Measurements from ENCODE around the gene PLPPR3. TPM values are rescaled to one million over a fixed set of nuclear protein-coding genes. Genes with fewer than 3 reads are reported as not detected.
A peak's percentile ranks its signal among the peaks of the same experiment; 100 is the strongest.

PLPPR3 gene
- polyA plus RNA-seq, 1 of the 3 experiments (the other 2 are of a cell fraction): 1.6 TPM

DNA sequence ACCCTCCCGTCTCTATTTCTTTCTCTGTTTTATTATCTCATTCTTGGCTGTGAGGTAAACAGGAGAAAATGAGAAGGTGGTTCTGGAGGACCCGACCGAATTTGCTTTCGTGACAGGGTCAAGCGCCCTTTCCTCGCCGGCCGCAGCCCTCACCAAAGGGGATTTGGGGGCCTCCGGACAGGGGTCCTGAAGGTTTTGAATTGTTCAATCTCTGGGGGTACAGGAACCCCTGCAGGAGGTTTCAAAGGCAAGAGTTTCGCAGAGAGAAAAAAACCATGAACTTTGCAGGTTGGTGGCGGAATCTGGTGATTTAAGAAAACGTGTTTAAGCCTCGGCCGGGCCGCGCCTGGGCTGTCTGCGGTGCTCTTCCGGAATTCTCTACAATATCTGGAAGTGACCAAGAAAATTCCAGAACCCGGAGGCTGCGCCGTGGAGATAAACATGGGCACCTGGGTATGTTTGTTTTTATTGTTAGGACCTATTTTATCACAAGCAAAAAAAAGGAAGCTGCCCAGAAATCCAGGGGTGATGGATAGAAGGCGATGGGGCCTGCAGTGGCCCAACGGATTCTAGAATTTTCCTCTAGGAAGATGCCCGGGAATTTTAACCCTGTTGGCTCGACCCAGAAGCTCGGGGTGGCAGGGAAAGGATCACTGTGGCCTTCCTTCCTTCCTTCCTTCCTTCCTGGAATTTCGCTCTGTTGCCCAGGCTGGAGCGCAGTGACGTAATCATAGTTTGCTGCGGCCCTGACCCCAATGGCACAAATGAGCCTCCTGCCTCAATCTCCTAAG is 38.7 kb downstream of the PLPPR3 start:
- Histone ChIP-seq H3K79me2 (ENCODE audit: insufficient read depth) (no peaks in the 10 kb centered on the region), H3F3A (replicated peaks; ENCODE audit: insufficient read depth) (no peaks in the 10 kb centered on the region), H3K9me3 (no peaks in the 10 kb centered on the region), H3K4me1 (ENCODE audit: control insufficient read depth in 1 of 2, insufficient read depth in 2 of 2, low read depth in 1 of 2, low read length in 1 of 2) (peaks cover 0 to 6% of the 10 kb centered on the region in 2 experiments; a peak in 1 of 4 replicates), H2AFZ (ENCODE audit: low read depth) (no peak overlapping the region), H4K20me1 (ENCODE audit: insufficient read depth) (no peaks in the 10 kb centered on the region), H3K4me3 (ENCODE audit: low read depth in 2 of 2, low read length in 1 of 2) (no peak overlapping the region), H3K4me2 (0 out of 2 replicates have a peak overlapping the region, but pooled peaks have one; percentile 34), H3K36me3 (replicated peaks in 1 of 2; ENCODE audit: control insufficient read depth in 1 of 2, insufficient read depth in 2 of 2, low read length in 1 of 2) (no peaks in the 10 kb centered on the region), H3K9ac (no peak overlapping the region), H3K27ac (ENCODE audit: low read depth in 2 of 2, low read length in 1 of 2) (no peak overlapping the region), H3K9me2 (no peaks in the 10 kb centered on the region), H3K27me3 (ENCODE audit: insufficient read depth) (no peaks in the 10 kb centered on the region)
- ChIA-PET CTCF (interaction anchor here (1.2 to 1.3 kb wide), 2 partner anchors 67 to 73 kb away, joined by 3 to 4 read pairs; no protein-coding TSS in a partner anchor), POLR2A (no interaction called here)
- WGBS (ENCODE audit: low lambda C conversion rate): 75% methylated on average over 30 of the region's 30 CpGs
- TF ChIP-seq SIN3A (IDR thresholded peaks at IDR 0.05; ENCODE audit: borderline replicate concordance, low read depth, low read length) (no peak), YY1 (IDR thresholded peaks at IDR 0.05; ENCODE audit: low read depth) (no peak), SMC3 (IDR thresholded peaks at IDR 0.05; ENCODE audit: low read depth, low read length) (no peak), TCF12 (IDR thresholded peaks at IDR 0.05) (no peak), ELF1 (IDR thresholded peaks at IDR 0.05) (no peak), NFIC (IDR thresholded peaks at IDR 0.05; ENCODE audit: borderline replicate concordance) (no peak), IRF3 (IDR thresholded peaks at IDR 0.05; ENCODE audit: low read depth, low read length) (no peak), EZH2phosphoT487 (IDR thresholded peaks at IDR 0.05; ENCODE audit: borderline replicate concordance, low read depth) (no peak), FOSL2 (IDR thresholded peaks at IDR 0.05; ENCODE audit: borderline replicate concordance, low read depth) (no peak), CHD2 (IDR thresholded peaks at IDR 0.05; ENCODE audit: low read length, partially characterized antibody) (no peak), FOXJ3 (CRISPR knock-in tag; IDR thresholded peaks at IDR 0.05) (no peak), TAF1 (IDR thresholded peaks at IDR 0.05; ENCODE audit: borderline replicate concordance, low read depth, low read length) (no peak), NRF1 (IDR thresholded peaks at IDR 0.05; ENCODE audit: low read depth, low read length) (no peak)
- no peak for DNase-seq

DNA sequence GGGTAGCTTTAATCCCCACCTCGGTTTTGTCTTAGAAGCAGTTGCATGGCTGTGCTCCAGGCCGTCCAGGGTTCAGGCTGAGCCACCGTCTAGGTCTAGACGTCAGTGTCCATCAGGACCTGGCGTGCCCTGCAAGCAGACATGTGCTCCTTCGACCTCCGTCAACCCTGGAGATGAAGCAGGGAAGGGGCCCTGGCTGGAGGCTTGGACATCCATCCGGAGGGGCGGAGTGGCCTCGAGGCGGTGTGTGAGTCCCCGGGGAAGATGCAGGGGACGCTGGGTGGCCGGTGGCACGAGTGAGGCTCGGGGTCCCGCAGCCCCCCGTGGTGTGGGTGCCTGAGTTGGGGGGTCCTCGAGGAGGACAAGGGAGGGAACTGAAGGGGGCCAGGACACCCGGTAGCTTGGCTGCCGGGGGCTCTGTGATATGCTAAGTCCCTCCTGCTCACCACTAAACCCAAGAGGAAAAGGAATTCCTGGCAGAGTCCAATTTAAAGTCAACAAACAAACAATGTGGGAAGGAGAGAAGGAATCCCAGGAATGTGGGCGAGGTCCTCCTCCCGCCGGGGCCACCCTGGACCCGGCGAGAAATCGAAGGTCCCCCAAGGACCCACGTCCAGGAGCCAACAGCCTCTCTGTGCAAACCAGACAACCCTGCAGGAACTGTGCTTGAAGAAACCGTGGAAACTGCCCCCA is 39.4 kb downstream of the PLPPR3 start:
- CTCF ChIA-PET: interaction anchor here (0.6 to 1.0 kb wide), 2 partner anchors 48 to 136 kb away, joined by 3 to 4 read pairs; no protein-coding TSS in a partner anchor
- 59% methylated on average over 27 of the region's 29 CpGs for WGBS (ENCODE audit: low lambda C conversion rate)
- DNase-seq: no peak
- Histone ChIP-seq H3K27ac (ENCODE audit: low read depth in 2 of 2, low read length in 1 of 2) (no peak overlapping the region), H3K9me2 (no peaks in the 10 kb centered on the region), H3F3A (replicated peaks; ENCODE audit: insufficient read depth) (no peaks in the 10 kb centered on the region), H3K4me1 (ENCODE audit: control insufficient read depth in 1 of 2, insufficient read depth in 2 of 2, low read depth in 1 of 2, low read length in 1 of 2) (peaks cover 0 to 6% of the 10 kb centered on the region in 2 experiments; a peak in 1 of 4 replicates), H3K27me3 (ENCODE audit: insufficient read depth) (no peaks in the 10 kb centered on the region), H4K20me1 (ENCODE audit: insufficient read depth) (no peaks in the 10 kb centered on the region), H3K36me3 (replicated peaks in 1 of 2; ENCODE audit: control insufficient read depth in 1 of 2, insufficient read depth in 2 of 2, low read length in 1 of 2) (no peaks in the 10 kb centered on the region), H3K9ac (no peak overlapping the region), H2AFZ (ENCODE audit: low read depth) (no peak overlapping the region), H3K9me3 (no peaks in the 10 kb centered on the region), H3K79me2 (ENCODE audit: insufficient read depth) (no peaks in the 10 kb centered on the region), H3K4me3 (ENCODE audit: low read depth in 2 of 2, low read length in 1 of 2) (no peak overlapping the region), H3K4me2 (peak overlapping the region; percentile 34; the same call in 1 of the 2 replicates)
- POLR2A ChIA-PET: interaction anchor here (0.6 kb wide), 1 partner anchor 10 kb away, joined by 3 read pairs; no protein-coding TSS in a partner anchor
- TF ChIP-seq CHD2 (IDR thresholded peaks at IDR 0.05; ENCODE audit: low read length, partially characterized antibody) (no peak), MXI1 (IDR thresholded peaks at IDR 0.05; ENCODE audit: low read depth, low read length) (no peak), NRF1 (IDR thresholded peaks at IDR 0.05; ENCODE audit: low read depth, low read length) (no peak), SMC3 (IDR thresholded peaks at IDR 0.05; ENCODE audit: low read depth, low read length) (no peak), USF2 (IDR thresholded peaks at IDR 0.05; ENCODE audit: borderline replicate concordance, low read depth, low read length) (no peak), EP300 (IDR thresholded peaks at IDR 0.05; ENCODE audit: borderline replicate concordance in 1 of 2, low read depth in 1 of 2, low read length in 1 of 2) (no peak), MAX (IDR thresholded peaks at IDR 0.05; ENCODE audit: low read depth) (no peak)
